Choroid plexus epithelial cell (primary cell): Measurements from ENCODE around the gene CHST15.

Source experiments
- DNase-seq: peaks from one replicate; pipeline ENCODE4 v3.0.0-alpha.2; 2010; ENCODE audit warnings: low read depth
- H3K4me3 ChIP-seq: 2 replicates; pipeline ENCODE4 v1.5.1; 2011; ENCODE audit warnings: low read depth, mild to moderate bottlenecking, control low read depth, low read length, moderate library complexity
- CTCF ChIP-seq: conservative IDR thresholded peaks from 2 replicates; pipeline ENCODE4 v1.5.1; 2011; ENCODE audit warnings: low read depth, mild to moderate bottlenecking, control low read depth, inconsistent platforms, low read length, moderate library complexity

Gene CHST15

GRCh38 chr10:124117511-124117785, 24.1 kb upstream of the CHST15 start:
- TF ChIP-seq CTCF, result no peak
- no peak overlapping the region for H3K4me3 ChIP-seq
- DNase-seq, result no peak

GRCh38 chr10:124116771-124117510, 23.5 kb upstream of the CHST15 start:
- TF ChIP-seq CTCF, result no peak
- H3K4me3 ChIP-seq, result no peak overlapping the region
- no peak for DNase-seq

GRCh38 chr10:124114696-124115095, 21.3 kb upstream of the CHST15 start:
- DNase-seq, result no peak
- no peak for TF ChIP-seq CTCF
- no peak overlapping the region for H3K4me3 ChIP-seq

GRCh38 chr10:124112891-124113580, 19.6 kb upstream of the CHST15 start:
- DNase-seq, result no peak
- no peak for TF ChIP-seq CTCF
- no peak overlapping the region for H3K4me3 ChIP-seq

- no peak for DNase-seq
- H3K4me3 ChIP-seq, result no peak overlapping the region
- no peak for TF ChIP-seq CTCF
These were observed 17.5 kb upstream of the CHST15 start for GRCh38 chr10:124110882-124111281.

- TF ChIP-seq CTCF, result no peak
- no peak overlapping the region for H3K4me3 ChIP-seq
These were observed 15.9 kb upstream of the CHST15 start for GRCh38 chr10:124109261-124109660.

GRCh38 chr10:124107072-124107471, 13.7 kb upstream of the CHST15 start:
- DNase-seq, result no peak
- H3K4me3 ChIP-seq, result no peak overlapping the region
- no peak for TF ChIP-seq CTCF

More at GRCh38 chr10:124109261-124109660, 15.9 kb upstream of the CHST15 start:
- DNase-seq, result no peak
